ENCODE data around the gene CNOT6. TPM values are rescaled to one million over a fixed set of nuclear protein-coding genes. Genes with fewer than 3 reads are reported as not detected.
"Not testable (repeated sequence)": the region's sequence is repeated elsewhere in the genome, so short reads cannot be mapped to it uniquely, and the experiment has no call there.

The CNOT6 gene
- total RNA-seq, 4 donors from 2014 or later = 4.1 to 12.0 (median 6.4) TPM

DNA sequence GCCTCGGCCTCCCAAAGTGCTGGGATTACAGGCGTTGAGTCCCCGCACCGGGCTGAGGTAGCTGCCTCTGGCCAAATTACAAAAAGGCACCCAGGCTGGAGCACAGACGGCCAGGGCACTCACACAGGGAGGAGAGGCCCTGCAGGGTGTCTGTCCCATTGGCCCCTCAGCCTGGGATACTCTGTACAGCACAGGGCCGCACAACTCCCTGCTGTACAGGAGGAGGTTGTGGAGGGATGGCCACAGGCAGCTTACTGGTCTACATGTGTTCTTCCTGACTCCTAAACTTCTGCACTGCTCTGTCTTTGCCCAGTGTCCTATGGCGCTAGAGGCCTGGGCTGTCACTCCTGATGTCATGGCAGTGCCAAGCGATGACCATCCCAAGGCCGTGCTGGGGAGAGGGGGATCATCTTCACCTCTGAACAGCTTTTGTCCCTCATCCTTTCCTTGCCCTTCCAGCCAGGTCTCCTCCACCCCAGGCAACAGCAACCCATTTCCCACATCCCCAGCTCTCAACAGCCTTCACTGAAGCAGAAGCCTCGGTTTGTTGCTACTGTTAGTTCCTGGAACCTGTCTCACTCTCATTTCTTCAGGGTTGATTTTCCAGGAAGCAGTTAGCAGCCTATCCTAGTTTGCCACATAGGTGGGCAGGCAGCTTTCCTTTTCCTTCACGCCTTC is 1.8 kb upstream of the CNOT6 start:
- intact Hi-C loops (cut with DNase I; ENCODE audit: low total_unique reads) = loop anchor here (10.0 kb wide), 1 partner anchor 772 kb away; the partner anchor contains the start of gene TRIM52
- ATAC-seq = no peak

DNA sequence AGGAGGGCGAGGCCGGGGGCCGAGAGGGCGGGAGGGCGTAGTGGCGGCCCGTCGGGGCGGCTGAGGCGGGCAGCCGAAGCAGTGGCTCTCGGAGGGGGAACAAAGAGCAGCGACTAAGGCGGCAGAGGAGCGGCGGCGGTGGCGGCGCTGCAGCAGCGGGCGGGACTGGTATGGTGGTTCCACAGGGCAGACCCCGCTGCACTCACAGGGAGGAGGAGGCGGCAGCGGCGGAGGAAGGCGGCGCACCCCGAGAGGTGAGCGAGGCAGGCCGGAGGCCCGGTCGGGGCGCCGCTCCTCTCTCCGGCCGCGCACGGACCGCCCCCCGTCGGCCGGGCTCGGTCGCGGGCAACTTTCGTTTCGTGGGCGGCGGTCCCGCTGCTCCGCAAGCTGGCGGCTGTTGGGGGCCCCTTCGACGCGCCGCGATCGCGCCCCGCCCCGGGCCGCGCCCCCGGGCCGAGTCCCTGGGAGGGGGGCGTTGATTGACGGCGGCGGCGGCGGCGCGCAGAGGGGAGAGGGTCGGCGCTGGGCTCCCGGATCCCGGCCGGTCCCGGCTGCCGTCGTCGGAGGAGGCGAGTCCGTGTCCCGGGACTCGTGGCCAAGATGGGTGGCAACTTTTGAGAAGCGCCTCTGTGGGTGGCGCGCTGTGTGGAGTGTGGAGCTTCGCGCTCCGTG is 467 bp downstream of the CNOT6 start:
- intact Hi-C loops (cut with DNase I; ENCODE audit: low total_unique reads) = loop anchor here (10.0 kb wide), 1 partner anchor 770 kb away; the partner anchor contains the start of gene TRIM52
- peaks cover 22 to 29% of the 10 kb centered on the region in 2 donors for H3K4me1 ChIP-seq
- H3K27me3 ChIP-seq = no peaks in the 10 kb centered on the region
- TF ChIP-seq, protein P1, sequence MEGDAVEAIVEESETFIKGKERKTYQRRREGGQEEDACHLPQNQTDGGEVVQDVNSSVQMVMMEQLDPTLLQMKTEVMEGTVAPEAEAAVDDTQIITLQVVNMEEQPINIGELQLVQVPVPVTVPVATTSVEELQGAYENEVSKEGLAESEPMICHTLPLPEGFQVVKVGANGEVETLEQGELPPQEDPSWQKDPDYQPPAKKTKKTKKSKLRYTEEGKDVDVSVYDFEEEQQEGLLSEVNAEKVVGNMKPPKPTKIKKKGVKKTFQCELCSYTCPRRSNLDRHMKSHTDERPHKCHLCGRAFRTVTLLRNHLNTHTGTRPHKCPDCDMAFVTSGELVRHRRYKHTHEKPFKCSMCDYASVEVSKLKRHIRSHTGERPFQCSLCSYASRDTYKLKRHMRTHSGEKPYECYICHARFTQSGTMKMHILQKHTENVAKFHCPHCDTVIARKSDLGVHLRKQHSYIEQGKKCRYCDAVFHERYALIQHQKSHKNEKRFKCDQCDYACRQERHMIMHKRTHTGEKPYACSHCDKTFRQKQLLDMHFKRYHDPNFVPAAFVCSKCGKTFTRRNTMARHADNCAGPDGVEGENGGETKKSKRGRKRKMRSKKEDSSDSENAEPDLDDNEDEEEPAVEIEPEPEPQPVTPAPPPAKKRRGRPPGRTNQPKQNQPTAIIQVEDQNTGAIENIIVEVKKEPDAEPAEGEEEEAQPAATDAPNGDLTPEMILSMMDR (IDR thresholded peaks at IDR 0.05 in 4 of 5, conservative IDR thresholded peaks at IDR 0.05 in 1 of 5) = peak in 1 of 5 experiments; percentile 5
- TF ChIP-seq POLR2A (IDR thresholded peaks at IDR 0.05) = no peak
- in situ Hi-C loops (cut with MboI; ENCODE audit: low sequenced_read_pairs in 4 of 4) = loop anchor here in 1 of 4 donors (25.0 kb wide), 1 partner anchor 832 kb away; no protein-coding TSS in a partner anchor
- peak; percentile 55 for ATAC-seq
- no peaks in the 10 kb centered on the region for H3K36me3 ChIP-seq
- peak overlapping the region; percentile 69 to 92 (median 80) for H3K27ac ChIP-seq
- no peaks in the 10 kb centered on the region for H3K9me3 ChIP-seq
- peak in 1 of 2 donors; percentile 8 for DNase-seq
- peak overlapping the region; percentile 69 to 93 (median 82) for H3K4me3 ChIP-seq

More for the DNA sequence above, 1.8 kb upstream of the CNOT6 start:
- Histone ChIP-seq H3K9me3 (no peaks in the 10 kb centered on the region), H3K4me1 (peaks cover 22 to 27% of the 10 kb centered on the region in 2 donors), H3K36me3 (no peaks in the 10 kb centered on the region), H3K27me3 (no peaks in the 10 kb centered on the region), H3K4me3 (no peak overlapping the region), H3K27ac (no peak overlapping the region)
- in situ Hi-C loops (cut with MboI; ENCODE audit: low sequenced_read_pairs in 4 of 4) = loop anchor here in 1 of 4 donors (25.0 kb wide), 1 partner anchor 830 kb away; no protein-coding TSS in a partner anchor
- TF ChIP-seq, protein P1 (IDR thresholded peaks at IDR 0.05 in 4 of 5, conservative IDR thresholded peaks at IDR 0.05 in 1 of 5) = no peak
- TF ChIP-seq POLR2A (IDR thresholded peaks at IDR 0.05) = no peak
- no peak for DNase-seq

DNA sequence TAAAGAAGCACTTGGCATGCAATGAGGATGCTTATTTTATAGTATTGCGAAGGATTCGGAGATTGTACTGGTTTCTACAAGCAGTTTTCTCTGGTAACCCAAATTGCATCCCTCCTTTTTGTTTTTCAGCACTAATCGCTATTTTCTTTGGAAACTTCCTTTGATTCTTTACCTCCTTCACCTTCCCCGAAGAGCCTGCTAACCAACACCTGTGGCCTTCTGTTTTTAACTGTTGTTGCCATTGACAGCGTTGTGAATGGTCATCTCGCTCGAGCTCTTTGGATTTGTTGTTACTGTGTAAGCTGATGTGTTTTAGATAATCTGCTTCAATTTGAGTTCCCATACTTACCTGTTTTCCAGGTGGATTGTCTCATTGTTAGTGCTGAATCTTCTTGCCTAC is 1.1 kb downstream of the CNOT6 start:
- DNase-seq = no peak
- Histone ChIP-seq H3K27me3 (no peaks in the 10 kb centered on the region), H3K36me3 (no peaks in the 10 kb centered on the region), H3K27ac (peak overlapping the region; percentile 69 to 92 (median 80)), H3K4me3 (peak overlapping the region; percentile 69 to 93 (median 82)), H3K9me3 (no peaks in the 10 kb centered on the region), H3K4me1 (peaks cover 22 to 29% of the 10 kb centered on the region in 2 donors)
- in situ Hi-C loops (cut with MboI; ENCODE audit: low sequenced_read_pairs in 4 of 4) = loop anchor here in 1 of 4 donors (25.0 kb wide), 1 partner anchor 833 kb away; no protein-coding TSS in a partner anchor
- TF ChIP-seq, protein P1 (IDR thresholded peaks at IDR 0.05 in 4 of 5, conservative IDR thresholded peaks at IDR 0.05 in 1 of 5) = no peak
- TF ChIP-seq POLR2A (IDR thresholded peaks at IDR 0.05) = no peak
- ATAC-seq = no peak
- intact Hi-C loops (cut with DNase I; ENCODE audit: low total_unique reads) = loop anchor here (10.0 kb wide), 1 partner anchor 770 kb away; the partner anchor contains the start of gene TRIM52

DNA sequence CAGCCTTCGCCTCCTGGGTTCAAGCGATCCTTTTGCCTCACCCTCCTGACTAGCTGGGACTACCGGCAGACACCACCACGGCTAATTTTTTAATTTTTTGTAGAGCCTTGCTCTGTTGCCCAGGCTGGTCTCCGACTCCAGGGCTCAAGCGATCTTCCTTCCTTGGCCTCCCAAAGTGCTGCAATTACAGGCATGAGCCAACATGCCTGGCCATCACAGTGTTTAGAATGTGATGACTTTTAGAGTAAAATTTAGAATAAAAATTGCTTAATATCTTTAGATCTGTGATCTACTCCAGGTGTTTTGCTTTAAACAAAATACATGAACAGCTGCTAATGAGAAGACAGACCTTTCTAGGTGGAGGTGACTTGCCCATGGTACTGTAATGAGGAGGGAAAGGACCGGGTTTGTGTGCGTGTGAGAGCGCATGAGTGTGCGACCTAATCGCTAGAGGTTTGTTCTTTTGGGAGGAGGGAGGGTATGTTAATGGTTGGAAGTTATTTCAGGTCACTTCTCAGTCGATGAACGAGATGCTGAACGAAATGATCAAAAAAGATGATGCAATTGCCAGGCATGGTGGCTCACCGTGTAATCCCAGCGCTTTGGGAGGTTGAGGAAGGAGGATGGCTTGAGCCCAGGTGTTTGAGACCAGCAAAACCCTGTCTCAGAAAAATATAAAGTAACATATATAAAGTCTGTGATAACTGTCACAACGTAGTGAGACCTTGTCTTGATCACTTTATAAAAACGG is 2.0 kb downstream of the CNOT6 start:
- no peaks in the 10 kb centered on the region for H3K36me3 ChIP-seq
- H3K9me3 ChIP-seq = no peaks in the 10 kb centered on the region
- H3K27ac ChIP-seq = no peak overlapping the region
- intact Hi-C loops (cut with DNase I; ENCODE audit: low total_unique reads) = loop anchor here (10.0 kb wide), 1 partner anchor 769 kb away; the partner anchor contains the start of gene TRIM52
- H3K4me1 ChIP-seq = peaks cover 22 to 29% of the 10 kb centered on the region in 2 donors
- DNase-seq (no peak), ATAC-seq (no peak)
- in situ Hi-C loops (cut with MboI; ENCODE audit: low sequenced_read_pairs in 4 of 4) = loop anchor here in 1 of 4 donors (25.0 kb wide), 1 partner anchor 834 kb away; no protein-coding TSS in a partner anchor
- H3K4me3 ChIP-seq = peak overlapping the region in 3 of 4 donors; percentile 69 to 93 (median 78)
- no peaks in the 10 kb centered on the region for H3K27me3 ChIP-seq
- no peak for TF ChIP-seq POLR2A (IDR thresholded peaks at IDR 0.05)
- TF ChIP-seq, protein P1 (IDR thresholded peaks at IDR 0.05 in 4 of 5, conservative IDR thresholded peaks at IDR 0.05 in 1 of 5) = no peak

DNA sequence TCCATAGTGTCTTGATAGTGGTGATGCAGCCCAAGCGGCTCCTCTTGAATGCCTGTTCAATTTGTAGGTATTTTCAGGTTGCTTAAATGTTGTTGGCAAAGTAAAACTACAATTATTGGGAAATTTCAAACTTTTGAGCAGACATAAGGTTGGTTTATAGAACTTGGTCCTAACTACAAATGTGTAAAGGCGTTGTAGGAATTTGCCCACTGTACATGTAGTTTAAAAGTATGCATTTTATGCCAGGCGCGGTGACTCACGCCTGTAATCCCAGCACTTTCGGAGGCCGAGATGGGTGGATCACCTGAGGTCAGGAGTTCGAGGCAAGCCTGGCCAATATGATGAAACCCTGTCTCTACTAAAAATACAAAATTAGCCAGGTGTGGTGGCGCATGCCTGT is 2.6 kb downstream of the CNOT6 start:
- H3K36me3 ChIP-seq, H3K9me3 ChIP-seq, DNase-seq, ATAC-seq, H3K27me3 ChIP-seq, H3K4me3 ChIP-seq, H3K27ac ChIP-seq: not testable (repeated sequence)
- intact Hi-C loops (cut with DNase I; ENCODE audit: low total_unique reads) (loop anchor here (10.0 kb wide), 1 partner anchor 768 kb away; the partner anchor contains the start of gene TRIM52), in situ Hi-C loops (cut with MboI; ENCODE audit: low sequenced_read_pairs in 4 of 4) (loop anchor here in 1 of 4 donors (25.0 kb wide), 1 partner anchor 835 kb away; no protein-coding TSS in a partner anchor)
- peaks cover 22 to 29% of the 10 kb centered on the region in 2 donors for H3K4me1 ChIP-seq

DNA sequence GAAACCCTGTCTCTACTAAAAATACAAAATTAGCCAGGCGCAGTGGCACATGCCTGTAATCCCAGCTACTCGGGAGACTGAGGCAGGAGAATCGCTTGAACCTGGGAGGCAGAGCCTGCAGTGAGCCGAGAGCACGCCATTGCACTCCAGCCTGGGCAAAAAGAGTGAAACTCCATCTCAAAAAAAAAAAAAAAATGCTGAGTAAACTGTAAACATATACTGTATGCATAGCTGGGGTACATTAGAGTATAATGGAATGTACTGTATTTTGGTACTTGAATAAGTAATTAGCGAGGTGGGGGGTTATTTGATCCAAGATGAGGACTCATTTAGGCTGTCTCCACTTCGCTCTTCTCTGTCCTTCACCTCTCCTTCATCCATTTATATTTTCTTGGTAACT is 3.7 kb downstream of the CNOT6 start:
- DNase-seq, H3K9me3 ChIP-seq, H3K27ac ChIP-seq, H3K27me3 ChIP-seq, H3K36me3 ChIP-seq, H3K4me3 ChIP-seq, ATAC-seq: not testable (repeated sequence)
- intact Hi-C loops (cut with DNase I; ENCODE audit: low total_unique reads) = loop anchor here (10.0 kb wide), 1 partner anchor 767 kb away; the partner anchor contains the start of gene TRIM52
- in situ Hi-C loops (cut with MboI; ENCODE audit: low sequenced_read_pairs in 4 of 4) = loop anchor here in 1 of 4 donors (25.0 kb wide), 1 partner anchor 836 kb away; no protein-coding TSS in a partner anchor
- peaks cover 22 to 29% of the 10 kb centered on the region in 2 donors for H3K4me1 ChIP-seq
